Dedifferentiated amniotic fluid mesenchymal stem cell (primary cell): ENCODE results near the gene DYNLL2.
"Not testable (repeated sequence)": the region's sequence is repeated elsewhere in the genome, so short reads cannot be mapped to it uniquely, and the experiment has no call there.

ENCODE experiments used
- DNase-seq: peaks from one replicate; pipeline ENCODE4 v3.0.0-alpha.2; 2016; ENCODE audit errors: extremely low spot score

Gene DYNLL2

DNA sequence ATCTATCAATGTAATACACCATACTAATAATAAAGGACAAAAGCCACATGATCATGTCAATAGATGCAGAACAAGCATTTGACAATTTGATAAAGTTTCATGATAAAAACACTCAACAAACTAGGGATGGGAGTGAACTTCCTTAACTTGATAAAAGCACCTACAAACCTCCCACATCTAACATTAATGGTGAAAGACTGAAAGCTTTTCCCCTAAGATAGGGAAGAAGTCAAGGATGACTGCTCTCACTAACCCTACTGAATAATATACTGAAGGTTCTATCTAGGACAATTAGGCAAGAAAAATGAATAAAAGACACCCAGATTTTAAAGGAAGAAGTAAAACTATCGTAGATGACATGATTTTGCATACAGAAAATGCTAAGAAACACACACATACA is 10.4 kb upstream of the DYNLL2 start:
- DNase-seq: no peak

DNA sequence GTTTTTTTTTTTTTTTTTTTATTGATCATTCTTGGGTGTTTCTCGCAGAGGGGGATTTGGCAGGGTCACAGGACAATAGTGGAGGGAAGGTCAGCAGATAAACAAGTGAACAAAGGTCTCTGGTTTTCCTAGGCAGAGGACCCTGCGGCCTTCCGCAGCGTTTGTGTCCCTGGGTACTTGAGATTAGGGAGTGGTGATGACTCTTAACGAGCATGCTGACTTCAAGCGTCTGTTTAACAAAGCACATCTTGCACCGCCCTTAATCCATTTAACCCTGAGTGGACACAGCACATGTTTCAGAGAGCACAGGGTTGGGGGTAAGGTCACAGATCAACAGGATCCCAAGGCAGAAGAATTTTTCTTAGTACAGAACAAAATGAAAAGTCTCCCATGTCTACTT is 10.0 kb upstream of the DYNLL2 start:
- not testable (repeated sequence) for DNase-seq

DNA sequence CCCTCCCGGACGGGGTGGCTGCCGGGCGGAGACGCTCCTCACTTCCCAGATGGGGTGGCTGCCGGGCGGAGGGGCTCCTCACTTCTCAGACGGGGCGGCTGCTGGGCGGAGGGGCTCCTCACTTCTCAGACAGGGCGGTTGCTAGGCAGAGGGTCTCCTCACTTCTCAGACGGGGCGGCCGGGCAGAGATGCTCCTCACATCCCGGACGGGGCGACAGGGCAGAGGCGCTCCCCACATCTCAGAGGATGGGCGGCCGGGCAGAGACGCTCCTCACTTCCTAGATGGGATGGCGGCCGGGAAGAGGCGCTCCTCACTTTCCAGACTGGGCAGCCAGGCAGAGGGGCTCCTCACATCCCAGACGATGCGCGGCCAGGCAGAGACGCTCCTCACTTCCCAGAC is 8.8 kb upstream of the DYNLL2 start:
- not testable (repeated sequence) for DNase-seq

DNA sequence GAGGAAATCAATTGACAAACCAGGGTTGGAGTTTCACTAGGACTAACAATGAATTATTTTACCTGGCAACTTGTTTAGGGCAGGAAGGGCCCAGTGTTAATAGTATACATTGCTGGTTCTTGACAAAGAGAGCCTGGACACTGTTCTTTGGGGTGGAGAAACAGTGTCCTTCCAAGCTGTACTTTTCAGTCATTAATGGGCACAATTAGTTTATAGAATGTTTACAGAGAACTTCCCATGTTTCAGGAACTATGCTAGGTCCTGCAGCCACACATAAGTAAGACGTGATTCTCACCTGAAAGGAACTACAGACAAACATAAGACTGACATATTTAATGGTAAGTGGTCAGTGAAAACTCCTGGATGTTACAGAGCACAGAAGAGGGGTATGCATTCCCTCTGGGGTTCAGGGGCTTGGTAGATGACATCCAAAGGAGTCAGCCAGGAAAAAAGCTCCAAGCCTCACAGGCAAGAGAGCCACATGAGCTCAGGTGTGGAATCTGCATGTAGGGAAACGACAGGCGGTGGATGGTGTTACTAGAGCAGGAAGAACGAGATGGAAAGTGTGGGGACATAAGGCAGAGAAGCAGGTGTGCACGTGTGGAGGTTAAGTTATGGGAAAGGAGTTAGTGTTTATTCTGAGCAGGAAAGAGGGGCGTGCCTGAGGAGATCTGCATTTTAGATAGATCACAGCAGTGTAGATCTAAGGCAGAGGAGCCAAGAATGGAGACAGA is 3.8 kb upstream of the DYNLL2 start:
- no peak for DNase-seq

- no peak for DNase-seq
Observed at GRCh38 chr17:58081646-58082340, 1.4 kb upstream of the DYNLL2 start.

- no peak for DNase-seq
Observed at GRCh38 chr17:58082341-58082869, 814 bp upstream of the DYNLL2 start.

DNA sequence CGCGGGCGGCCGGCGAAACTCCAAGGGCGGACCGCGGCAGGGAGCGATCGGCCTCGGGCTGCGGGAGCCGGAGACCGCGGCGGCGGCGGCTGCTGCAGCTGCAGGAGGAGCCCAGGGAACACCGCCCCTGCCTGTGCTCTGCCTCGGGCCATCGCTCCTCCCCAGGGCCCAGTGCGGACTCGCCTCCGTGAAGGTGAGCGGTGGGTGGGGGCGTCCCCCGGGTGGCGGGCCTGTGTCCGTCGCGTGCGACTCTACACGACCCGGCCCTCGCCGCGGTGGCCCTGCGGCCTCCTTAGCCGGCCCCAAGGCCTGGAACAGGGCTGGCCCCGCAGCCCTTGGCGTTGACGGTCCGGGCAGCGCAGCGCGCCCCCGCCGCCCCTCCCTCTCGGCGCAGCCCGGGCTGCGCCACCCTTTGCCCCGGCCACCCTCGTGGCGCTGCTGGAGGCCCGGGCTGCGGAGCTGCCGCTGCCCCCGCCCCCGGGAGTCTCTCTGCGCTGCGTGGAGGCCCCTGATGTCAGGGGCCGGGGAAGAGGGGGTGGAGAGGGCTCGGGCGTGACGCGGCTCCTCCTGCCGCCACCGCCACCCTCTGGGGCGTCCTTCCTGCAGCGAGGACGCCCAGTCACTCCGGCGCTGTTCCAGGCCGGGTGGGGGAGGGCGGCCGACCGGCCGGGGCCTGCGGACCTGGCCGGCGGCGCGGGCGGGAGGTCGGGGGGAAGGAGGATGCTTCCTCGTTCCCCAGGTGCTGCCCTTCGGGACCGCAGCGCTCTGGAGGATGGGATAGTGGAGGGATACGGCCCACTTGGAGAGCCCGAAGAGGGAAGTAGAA is 485 bp downstream of the DYNLL2 start:
- DNase-seq: no peak

DNA sequence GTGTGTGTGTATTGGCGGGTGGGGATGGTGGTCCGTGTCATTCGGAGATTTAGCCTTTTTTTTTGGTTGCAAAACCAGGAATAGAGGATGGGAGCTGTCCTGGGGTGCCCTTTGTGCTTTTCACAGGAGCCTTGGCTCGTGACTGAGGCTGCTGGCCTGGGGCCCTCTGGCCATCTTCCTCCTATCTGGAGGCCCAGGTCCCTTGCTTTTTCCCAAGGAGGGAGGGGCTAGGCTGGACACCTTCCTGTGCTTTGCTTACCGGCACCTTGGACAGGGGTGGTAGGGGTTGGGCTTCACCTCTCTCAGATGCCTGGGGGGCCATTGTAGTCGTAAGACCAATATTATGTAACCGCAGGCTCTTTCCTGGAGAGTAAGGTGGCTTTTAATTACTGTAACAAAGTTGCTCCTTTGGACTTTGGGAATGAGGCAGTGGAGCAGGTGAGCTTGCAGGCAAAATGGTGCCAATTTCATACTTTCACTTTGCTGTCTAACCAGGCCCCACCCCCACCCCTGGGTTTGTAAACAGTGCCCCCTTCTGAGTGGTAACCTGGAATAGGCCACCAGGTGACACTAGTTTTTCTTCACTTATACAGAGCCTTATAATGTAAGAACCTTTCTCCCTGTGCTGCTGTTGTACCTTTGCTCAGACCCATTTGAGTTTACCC is 1.2 kb downstream of the DYNLL2 start:
- DNase-seq: no peak

GRCh38 chr17:58085039-58085715 is 2.0 kb downstream of the DYNLL2 start:
- DNase-seq: no peak

DNA sequence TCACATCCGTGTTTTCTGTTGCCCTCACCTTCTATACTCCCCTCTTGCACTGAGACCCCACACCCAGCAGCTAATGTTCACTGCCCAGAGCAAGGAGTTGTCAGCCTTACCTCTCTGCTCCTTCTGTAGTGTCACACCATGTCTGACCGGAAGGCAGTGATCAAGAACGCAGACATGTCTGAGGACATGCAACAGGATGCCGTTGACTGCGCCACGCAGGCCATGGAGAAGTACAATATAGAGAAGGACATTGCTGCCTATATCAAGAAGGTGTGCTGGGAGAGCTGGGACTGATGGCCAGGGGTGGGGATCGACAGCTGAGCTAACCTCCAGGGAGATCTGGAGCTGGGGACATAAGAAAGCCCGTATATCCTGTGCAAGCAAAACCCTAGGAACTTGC is 3.7 kb downstream of the DYNLL2 start:
- no peak for DNase-seq

GRCh38 chr17:58088624-58089023 is 5.4 kb downstream of the DYNLL2 start:
- no peak for DNase-seq

- no peak for DNase-seq
Observed at GRCh38 chr17:58089111-58089510, 5.9 kb downstream of the DYNLL2 start.

DNA sequence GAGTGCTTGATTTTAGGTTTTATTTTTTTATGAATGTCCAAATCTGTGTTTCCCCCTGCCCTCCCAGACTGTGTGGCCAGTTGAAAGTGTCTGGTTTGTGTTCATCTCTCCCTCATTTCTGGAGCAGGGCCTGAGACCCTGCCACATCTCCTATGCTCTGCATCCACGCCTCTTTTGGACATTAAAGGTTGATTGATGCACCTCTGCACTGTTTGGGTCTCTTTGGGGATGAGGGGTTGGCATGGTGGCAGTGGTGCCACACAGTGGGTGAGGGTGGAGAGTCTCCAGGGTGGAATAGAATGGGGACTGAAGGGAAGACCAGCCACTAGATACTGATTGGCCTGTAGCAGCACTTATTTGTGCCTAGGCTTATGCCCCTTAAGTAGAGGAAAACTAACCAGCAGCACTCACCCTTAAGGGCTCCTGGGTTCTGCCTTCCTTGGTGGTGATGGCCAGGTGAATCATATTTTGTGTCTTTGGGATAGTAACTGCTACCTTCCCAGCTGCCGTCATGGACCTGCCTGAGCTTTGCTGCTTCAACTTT is 7.9 kb downstream of the DYNLL2 start:
- DNase-seq: no peak

- DNase-seq: no peak
Observed at GRCh38 chr17:58092101-58092796, 9.0 kb downstream of the DYNLL2 start.

DNA sequence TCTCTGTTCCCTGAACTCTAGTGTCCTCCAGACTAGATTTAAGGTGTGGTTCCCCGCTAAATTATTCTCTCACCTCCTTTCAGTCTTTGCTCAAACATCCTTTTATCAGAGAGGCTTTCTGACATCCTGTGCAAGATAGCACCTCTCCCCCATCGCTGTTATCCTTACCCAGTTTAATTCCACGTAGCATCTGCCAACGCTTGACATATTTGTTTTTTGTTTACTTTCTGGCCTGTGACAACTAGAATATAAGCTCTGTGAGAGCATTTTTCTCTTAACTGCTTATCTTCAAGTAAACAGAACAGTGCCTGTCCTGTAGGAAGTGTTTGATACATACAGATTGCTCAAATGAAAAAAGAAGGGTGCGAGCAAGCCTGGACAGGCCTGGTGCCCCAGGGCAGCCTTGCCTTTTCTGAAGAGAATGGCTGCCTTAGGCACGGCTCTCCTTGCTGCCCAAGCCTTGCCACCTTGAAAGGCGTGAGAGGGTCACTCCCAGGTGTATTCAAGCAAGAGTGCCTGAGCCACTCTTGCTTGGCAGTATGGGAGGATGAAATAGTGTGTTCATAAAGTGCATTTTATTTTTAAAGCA is 9.7 kb downstream of the DYNLL2 start:
- DNase-seq: no peak

- no peak for DNase-seq
Observed at GRCh38 chr17:58094118-58094517, 10.9 kb downstream of the DYNLL2 start.

- DNase-seq: no peak
Observed at GRCh38 chr17:58096892-58097291, 13.7 kb downstream of the DYNLL2 start.

- DNase-seq: no peak
Observed at GRCh38 chr17:58097384-58098088, 14.3 kb downstream of the DYNLL2 start.

GRCh38 chr17:58100506-58100905 is 17.3 kb downstream of the DYNLL2 start:
- no peak for DNase-seq
